ENCODE results near the gene GPC6.
A peak's percentile ranks its signal among the peaks of the same experiment; 100 is the strongest.
"Not testable (repeated sequence)": the region's sequence is repeated elsewhere in the genome, so short reads cannot be mapped to it uniquely, and the experiment has no call there.

GPC6 gene

DNA sequence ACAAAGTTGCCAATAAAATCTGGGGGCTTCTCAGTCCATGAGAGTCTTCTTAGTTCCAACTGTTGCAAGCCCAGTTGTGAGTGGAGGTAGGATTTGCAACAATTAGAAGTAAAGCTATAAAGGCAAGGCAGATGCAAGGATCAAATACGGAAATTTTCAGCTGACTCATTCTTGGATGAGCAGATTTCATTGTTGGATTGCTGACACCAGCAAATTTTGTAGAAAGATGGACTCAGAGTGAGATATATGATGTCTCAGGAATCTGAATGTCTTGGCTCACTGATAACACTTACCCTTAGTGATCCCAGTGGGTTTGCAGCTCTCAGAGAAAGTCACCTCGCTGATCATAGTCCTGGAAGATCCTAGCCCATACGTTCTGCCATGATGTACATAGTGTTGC lies 209.0 kb downstream of the GPC6 start:
- DNase-seq (ENCODE audit: low spot score), result no peak

DNA sequence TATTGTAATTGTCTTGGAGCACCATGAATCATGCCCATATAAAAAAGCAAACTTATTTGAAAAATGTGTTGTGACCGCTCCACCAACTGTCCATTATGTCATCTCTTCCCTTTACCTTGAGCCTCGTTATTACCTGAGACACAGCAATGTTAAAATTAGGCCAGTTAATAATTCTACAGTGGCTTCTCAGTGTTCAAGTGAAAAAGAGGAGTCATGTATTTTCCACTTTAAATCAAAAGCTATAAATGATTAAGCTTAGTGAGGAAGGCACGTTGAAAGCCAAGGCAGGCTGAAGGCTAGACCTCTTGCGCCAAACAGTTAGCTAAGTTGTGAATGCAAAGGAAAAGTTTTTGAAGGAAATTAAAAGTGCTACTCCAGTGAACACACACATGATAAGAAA lies 210.5 kb downstream of the GPC6 start:
- DNase-seq (ENCODE audit: low spot score), result no peak

DNA sequence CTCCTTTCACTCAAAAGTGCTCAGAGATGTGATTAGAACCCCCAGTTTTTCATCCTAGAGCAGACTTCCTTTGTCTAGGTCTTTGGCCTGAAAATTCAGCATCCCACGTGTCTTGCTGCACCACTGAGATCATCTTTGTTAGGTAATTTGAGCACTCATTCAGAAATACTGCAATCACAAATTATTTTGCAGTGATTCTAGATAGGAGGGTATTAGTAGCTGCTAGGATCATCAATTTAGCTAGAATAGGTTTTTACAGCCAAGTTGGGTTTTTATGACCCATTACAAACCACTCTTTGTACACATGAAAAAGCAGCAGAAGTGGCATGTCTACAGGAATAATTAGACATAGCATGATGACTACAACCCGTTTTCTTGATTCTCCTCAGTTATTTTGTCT lies 219.6 kb downstream of the GPC6 start:
- no peak for DNase-seq (ENCODE audit: low spot score)

DNA sequence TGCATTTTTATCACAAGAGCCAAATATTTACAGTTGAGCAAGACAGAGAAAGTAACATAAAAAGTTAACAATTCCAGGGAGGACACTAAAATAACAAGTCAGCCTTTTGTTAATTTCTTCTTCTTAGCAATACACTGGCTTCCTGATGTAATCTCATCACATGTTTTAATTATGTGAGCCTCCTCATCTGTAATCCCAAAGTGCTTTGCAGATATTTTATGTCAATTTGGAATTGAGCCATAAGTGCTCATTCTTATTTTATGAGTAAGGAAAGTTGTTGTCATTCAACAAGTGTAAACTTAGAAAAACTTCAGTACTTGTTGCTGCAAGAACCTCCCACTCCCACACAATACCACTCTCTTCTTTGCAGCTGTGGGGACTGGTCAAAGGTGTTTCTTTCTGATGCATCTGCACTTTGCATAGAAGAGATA lies 223.6 kb downstream of the GPC6 start:
- peak; percentile 3 for DNase-seq (ENCODE audit: low spot score)

DNA sequence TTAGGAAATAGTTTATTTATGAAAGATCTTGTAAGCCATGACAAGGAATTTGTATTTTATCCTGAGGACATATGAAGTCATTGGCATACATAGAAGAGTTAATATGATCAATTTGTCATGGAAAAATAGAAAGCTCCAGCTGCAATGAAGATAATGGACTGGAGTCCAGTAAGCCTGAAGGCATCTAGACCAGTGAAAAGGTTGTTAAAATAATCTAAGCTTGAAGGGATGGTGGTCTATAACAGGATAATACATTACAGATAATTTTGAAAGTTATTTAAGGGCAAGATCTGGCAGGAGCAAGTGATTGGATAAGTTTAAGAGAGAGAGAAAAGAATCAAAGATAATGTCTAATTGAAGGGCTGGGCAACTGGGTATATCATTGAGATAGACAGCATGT lies 224.2 kb downstream of the GPC6 start:
- no peak for DNase-seq (ENCODE audit: low spot score)

DNA sequence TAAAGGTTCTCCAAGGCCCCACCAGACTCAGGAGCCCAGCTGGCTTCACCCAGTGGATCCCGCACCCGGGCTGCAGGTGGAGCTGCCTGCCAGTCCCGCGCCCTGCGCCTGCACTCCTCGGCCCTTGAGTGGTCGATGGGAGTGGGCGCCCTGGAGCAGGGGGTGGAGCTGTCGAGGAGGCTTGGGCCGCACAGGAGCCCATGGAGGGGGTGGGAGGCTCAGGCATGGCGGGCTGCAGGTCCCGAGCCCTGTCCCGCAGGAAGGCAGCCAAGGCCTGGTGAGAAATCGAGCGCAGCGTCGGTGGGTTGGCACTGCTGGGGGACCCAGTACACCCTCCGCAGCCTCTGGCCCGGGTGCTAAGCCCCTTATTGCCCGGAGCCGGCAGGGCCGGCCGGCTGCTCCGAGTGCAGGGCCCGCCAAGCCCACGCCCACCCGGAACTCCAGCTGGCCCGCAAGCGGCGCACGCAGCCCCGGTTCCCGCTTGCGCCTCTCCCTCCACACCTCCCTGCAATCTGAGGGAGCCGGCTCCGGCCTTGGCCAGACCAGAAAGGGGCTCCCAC lies 228.1 kb downstream of the GPC6 start:
- not testable (repeated sequence) for DNase-seq (ENCODE audit: low spot score)

DNA sequence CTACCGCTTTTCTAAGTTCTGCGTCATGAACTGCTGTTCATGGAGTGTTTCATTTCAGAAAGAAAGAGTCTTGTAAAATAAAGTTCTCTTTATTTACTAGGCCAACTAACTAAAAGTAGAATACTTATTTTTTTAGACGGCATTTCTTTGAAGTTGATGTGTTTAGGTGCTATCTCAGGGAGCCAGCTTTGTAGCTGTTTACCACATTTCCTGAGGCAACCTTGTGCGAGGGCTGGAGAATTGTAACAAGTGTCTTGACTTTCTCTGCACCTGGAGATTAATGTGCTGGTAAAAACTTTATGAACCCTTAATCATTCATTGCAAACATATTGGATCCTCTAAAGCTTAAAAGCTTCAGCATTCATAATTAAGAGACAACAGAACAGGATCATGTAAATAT lies 229.3 kb downstream of the GPC6 start:
- no peak for DNase-seq (ENCODE audit: low spot score)

DNA sequence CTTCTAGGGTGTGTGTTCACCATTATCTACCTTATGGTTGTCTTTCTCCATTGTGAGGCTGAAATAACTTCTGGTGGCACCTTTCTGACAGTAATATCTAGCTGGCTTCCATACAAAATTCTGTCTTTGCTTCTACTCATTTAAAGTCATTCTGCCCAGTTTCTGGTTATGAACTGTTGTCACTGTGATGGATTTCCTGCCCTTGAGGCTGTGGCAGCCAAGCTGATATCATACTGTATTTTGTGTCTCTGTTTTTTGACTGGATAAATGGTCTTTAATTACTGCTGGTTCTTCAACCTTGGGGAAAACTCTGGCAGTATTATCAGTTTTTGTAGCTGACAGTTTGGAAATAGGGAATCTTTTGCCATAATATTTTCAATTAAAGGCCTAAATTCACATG lies 233.4 kb downstream of the GPC6 start:
- DNase-seq (ENCODE audit: low spot score), result no peak

DNA sequence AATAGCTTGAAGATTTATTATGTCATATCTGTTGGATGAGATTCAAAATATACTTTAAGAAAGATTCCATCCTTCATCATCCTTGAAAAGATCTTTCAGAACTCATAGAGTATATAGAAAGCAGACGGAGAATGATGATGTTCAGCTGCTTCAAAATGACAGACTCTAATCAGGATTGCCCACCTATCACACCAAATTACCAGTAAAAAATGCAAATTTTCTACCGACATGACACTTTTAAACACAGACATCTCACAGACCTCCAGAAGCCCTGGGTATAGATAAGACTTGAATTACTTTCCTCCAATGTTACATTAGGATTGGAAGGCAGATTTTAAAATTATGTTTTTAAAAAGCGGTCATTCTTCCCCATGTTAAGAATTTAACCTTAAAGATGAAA lies 235.5 kb downstream of the GPC6 start:
- DNase-seq (ENCODE audit: low spot score), result no peak

DNA sequence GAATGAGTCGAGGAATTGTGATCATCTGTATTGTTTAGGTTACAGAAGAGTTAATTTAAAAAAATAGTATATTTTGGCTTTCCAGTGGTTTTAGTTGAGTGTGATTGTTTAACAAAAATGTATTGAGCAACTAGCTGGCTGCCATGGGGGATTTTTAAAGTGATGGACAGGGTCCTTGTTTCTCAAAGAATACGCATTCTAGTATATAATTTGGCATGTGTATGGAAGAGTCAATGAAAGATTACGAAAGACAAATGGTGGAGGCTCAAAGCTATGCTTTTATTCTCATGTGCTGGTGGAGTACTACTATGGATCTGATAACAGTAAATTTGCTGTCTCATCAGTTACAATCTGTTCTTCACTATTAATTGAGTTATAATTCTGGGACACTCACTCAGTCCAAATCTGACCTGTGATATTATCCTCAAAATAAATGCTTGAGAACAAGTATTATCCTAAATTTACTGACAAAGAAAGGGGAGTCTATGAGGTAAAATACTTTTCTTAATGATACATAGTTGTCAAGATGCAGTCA lies 240.0 kb downstream of the GPC6 start:
- no peak for DNase-seq (ENCODE audit: low spot score)

DNA sequence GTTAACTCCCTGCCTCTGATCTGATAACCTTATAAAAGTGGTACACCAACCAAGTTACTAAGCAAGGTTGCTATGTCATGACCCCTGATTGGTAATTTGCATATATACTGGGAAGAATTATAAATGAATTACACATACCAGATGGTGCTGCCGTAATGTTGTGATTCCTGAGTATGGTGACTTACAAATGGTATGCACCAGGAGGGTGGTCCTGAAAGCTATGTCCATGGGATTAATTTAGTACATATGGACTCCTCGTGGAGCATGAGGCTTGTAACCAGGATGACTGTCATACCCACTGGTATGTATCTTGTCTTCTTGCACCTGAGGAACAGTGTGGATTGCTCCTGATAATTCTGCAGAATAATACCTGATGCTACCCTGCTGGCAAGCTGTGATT lies 240.6 kb downstream of the GPC6 start:
- no peak for DNase-seq (ENCODE audit: low spot score)

DNA sequence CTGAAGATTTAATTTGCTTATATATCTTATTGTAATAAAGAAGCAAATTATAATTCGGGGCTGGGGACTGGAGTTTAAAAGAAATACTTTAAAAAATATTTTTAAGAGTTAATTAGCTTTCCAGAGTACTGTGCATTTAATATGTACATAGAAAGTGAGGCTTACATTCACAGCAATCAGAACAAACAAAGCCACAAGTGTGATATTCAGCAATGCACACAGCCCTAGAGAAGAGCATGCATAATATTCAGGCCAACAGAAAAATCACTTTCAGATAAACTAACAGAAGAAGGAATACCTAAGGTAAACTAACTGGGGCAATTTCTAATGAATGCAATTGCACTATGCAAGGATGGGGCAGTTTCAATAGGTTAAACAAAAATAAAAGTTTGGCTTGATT lies 241.8 kb downstream of the GPC6 start:
- no peak for DNase-seq (ENCODE audit: low spot score)

DNA sequence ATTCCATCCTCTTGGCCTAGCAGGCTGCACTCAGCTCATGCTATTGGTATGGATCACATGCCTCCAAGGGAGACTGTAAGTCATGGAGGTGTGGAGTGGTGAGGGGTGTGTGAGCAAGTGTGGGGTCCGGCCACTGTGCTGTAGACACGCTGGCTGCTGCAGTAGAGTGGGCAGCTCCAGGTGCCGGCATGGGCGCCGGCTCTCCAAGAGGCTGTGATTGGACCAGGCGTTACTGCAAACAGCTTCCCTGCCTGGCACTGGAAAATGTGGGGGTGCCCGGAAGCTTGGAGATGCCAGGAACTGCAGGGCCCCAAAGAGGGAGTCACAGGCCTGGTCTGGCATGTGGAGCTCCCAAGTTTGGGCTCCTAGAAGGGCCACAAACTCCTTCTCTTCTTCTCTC lies 245.7 kb downstream of the GPC6 start:
- DNase-seq (ENCODE audit: low spot score), result no peak

DNA sequence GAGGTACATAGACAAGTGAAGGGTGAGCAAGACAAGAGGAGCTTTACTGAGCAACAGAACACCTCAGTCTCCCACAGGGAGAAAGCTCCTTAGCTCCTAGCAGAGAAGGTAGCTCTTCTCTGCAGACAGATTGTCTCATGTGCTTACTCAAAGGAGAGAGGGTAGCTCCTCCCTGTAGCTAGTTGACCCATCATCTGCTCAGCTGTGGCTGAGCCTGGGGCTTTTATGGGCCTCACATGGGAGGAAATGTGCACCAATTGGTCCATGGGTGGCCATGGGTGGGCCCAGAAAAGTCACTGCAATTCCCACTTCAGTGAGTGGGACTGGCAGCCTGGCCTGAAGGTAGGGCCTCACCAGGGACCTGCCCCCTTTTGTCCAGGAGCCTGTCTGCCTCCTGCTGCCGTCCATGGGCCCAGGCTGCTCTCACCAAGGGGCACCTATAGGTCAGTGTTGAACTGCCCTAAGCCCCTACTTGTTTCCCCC lies 246.2 kb downstream of the GPC6 start:
- no peak for DNase-seq (ENCODE audit: low spot score)

DNA sequence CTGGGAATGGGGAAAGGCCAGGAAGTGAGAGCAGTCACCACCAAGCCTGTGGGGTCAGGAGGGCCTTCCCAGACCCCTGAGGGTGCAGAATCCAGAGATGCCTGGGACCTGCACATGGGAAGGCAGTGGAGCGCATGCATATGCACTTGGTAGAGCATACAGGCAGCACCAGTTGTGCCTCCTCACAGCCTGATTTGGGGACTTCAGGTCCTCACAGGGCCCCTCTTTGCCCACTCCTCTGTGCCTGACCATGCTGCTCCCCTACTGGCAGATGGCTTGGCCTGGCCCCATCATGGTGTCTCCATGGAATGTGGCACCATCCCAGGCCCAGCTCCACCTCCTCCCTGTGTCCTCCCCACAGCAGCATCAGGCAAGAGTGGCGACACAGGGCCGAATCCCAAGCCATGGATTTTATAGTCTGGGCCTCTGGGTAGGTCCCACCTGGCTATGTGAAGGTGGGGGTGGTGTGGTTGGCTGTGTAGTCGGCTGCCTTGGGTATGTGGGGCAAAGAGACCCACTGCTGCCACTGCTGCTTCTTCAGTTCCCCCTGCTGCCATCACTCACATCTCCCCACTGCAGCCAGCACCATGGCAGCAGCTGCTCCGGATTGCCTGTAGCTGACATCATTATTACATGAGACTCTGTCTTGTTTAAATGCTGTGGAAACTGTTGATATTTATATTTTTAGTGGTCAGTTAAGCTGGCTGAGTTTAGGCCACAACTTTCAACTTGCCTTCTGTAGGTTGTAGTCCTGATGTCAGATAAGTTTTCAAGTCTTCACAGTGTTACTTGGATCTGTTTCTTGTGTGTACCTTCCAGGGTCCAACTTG lies 247.0 kb downstream of the GPC6 start:
- DNase-seq (ENCODE audit: low spot score), result no peak

DNA sequence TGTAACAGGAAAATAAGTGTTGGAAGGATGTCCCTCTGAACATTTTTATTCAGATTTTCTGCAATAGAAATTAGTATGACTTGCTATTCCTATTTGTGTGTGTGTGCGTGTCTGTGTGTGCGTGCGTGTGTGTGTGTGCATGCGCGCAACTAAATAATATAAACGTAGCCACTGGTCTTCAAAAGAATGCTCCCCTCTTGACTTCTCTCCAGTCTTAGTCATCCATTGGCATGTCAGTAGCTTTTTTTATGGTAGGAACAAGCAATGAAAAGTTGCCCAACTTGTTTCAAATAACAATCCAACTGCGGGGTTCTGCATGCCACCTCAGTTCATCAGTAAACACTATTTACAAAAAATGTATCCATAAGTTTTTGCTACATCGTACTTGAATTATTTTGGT lies 249.6 kb downstream of the GPC6 start:
- DNase-seq (ENCODE audit: low spot score), result no peak

DNA sequence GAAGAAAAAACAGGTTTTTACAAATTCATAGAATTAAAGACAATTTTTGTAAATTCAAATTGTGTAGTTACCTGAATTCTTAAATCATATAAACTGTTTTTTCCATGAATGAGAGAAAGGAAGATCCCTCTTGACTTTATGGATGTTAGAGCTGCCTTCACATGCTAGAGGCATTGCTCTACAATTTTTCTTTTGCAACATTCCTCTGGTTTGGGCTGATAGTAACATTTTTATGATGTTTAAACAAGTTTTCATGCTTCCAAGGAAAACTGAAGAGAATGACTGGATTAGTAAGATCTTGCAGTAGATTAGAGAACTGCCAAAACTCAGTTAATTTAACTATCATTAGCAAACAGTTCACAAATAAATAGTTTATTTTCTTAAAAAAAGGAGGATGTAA lies 250.6 kb downstream of the GPC6 start:
- DNase-seq (ENCODE audit: low spot score), result no peak

DNA sequence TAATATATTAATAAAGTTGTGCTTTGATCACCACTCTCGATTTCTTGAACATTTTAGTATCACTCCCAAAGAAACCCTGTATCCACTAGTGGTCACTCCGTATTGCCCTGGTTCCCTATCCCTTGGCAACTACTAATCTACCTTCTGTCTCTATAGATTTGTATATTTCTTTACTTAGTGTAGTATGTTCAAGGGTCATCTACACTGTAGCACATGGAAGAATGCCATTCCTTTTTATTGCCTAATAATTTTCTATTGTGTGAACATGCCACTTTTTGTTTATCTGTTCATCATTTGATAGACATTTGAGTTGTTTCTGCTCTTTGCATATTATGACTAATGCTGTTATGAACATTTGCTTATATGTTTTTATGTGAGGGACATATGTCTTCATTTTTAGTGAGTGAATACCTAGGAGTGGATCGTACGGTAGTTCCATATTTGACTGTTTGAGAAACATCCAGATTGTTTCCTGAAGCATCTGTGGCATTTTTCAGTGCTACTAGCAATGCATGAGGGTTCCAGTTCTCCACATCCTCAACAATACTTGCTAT lies 254.0 kb downstream of the GPC6 start:
- no peak for DNase-seq (ENCODE audit: low spot score)

DNA sequence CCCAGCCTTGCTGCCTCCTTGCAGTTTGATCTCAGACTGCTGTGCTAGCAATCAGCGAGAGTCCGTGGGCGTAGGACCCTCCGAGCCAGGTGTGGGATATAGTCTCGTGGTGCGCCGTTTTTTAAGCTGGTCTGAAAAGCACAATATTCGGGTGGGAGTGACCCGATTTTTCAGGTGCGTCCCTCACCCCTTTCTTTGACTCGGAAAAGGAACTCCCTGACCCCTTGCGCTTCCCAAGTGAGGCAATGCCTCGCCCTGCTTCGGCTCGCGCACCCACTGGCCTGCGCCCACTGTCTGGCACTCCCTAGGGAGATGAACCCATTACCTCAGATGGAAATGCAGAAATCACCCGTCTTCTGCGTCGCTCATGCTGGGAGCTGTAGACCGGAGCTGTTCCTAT lies 269.5 kb downstream of the GPC6 start:
- not testable (repeated sequence) for DNase-seq (ENCODE audit: low spot score)

DNA sequence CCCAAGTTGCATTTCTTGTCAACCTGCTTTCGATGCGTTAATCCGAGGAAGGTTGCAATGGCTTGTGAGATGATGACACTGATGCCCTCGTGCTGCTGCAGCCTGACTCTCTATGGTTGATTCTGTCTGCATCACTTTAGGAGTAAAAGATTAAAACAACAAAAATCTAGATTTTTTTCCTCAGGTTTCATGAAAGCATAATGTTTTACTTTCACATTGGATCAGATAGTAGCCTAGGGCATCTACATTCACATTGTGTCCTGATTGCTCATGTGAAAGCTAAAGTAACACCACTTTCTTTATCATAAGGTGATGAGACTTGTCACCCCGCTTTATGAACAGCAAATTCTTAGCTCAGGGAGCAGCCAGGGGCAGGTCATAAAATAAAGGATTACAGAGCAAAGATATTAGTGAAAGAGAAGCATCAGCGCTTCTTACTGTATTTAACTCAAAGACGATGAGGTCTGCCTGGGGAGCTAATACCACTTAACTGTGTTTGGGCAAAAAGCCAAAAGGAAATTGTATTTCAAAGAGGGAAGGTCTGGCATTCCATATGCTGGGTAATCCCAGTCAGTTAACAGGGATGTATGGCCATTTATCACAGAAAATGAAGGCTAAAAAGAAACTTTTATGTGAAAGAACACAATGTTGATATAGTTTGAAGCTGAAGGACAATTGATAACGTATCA lies 270.5 kb downstream of the GPC6 start:
- no peak for DNase-seq (ENCODE audit: low spot score)

DNA sequence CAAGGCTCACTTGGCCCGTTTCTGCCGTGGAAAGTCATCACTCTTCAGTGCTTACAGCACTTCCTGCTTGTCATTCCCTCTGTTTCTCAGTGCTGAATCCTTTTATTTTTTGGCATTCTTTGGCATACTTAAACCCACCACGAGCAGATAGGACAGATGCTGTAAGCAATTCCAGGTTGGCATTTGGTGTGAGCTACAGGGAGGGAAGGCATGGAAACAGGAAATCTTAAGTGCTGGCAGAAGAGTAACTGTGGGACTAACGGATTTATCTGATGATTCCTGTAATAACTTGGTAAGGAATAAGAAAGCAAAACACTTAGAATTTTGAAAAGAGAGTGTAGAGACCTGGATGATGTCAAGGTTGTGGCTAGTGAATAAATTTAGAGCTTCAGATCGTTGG lies 273.4 kb downstream of the GPC6 start:
- DNase-seq (ENCODE audit: low spot score), result no peak

DNA sequence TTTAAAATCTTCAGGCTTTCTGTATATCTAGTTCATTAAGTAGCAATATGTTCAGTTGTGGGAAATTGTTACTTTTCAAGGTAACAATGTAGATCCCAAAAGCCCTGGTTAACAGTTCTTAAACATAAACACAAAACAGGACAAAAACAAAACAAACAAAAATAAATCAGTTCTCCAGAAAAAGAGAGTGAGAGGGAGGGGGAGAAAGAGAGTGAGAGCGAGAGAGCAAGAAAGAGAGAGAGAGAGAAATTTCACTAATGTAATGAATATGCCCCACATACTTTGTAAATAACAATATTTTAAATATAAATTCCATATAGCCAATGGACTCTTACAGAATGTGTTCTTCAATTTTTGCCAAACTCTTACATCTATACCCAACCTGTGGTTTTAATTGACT lies 275.5 kb downstream of the GPC6 start:
- DNase-seq (ENCODE audit: low spot score), result no peak

Data from RKO (cell line).